ENCODE results near the gene CTDP1.

- TF ChIP-seq POLR2A (IDR thresholded peaks at IDR 0.05) (no peak), CTCF (IDR thresholded peaks at IDR 0.05 in 4 of 5, conservative IDR thresholded peaks at IDR 0.05 in 1 of 5) (no peak)
Observed at GRCh38 chr18:79749251-79750191, 69.9 kb downstream of the CTDP1 start.

Measured in gastrocnemius medialis (tissue), 4 donors.